T-helper 17 cell (primary cell): ENCODE measurements around the gene ZNF444. TPM values are rescaled to one million over a fixed set of nuclear protein-coding genes. Genes with fewer than 3 reads are reported as not detected.
A peak's percentile ranks its signal among the peaks of the same experiment; 100 is the strongest.

Source experiments
- ATAC-seq: fragments of 150-1000 bp; cut with Tn5 transposase; 2 replicates; pipeline ENCODE4 v1.10.0; 2021; ENCODE audit warnings: mild to moderate bottlenecking, moderate library complexity
- DNase-seq, 3 donors: peaks; one replicate each; pipeline versions ENCODE4 v3.0.0 to v3.0.0-alpha.2; 2020 to 2021
- H3K9me3 ChIP-seq: one replicate; pipeline ENCODE4 v1.7.0; 2013; ENCODE audit warnings: low read length, mild to moderate bottlenecking; ENCODE audit not compliant: control insufficient read depth, poor library complexity, severe bottlenecking
- H3K27ac Mint-ChIP-seq: one replicate; pipeline ENCODE4 v1.8.0; 2022; ENCODE audit warnings: mild to moderate bottlenecking, moderate library complexity, mixed read lengths
- H3K27me3 Mint-ChIP-seq: one replicate; pipeline ENCODE4 v1.8.0; 2022; ENCODE audit warnings: mixed read lengths
- H3K36me3 Mint-ChIP-seq: one replicate; pipeline ENCODE4 v1.8.0; 2022; ENCODE audit warnings: low read depth, mixed read lengths
- H3K4me1 Mint-ChIP-seq: one replicate; pipeline ENCODE4 v1.8.0; 2022; ENCODE audit warnings: mild to moderate bottlenecking, mixed read lengths
- H3K4me3 Mint-ChIP-seq: one replicate; pipeline ENCODE4 v1.8.0; 2022; ENCODE audit warnings: mild to moderate bottlenecking, moderate library complexity, mixed read lengths
- total RNA-seq, 4 donors: library from RNA in 2 of 4; stranded (reverse) in 2 of 4; gene quantifications; one replicate each; pipeline ENCODE4 v1.2.3 and lab custom pipeline; 2022 to 2026

ZNF444 gene
- total RNA-seq, 2 donors from 2014 or later, result 12.3 to 16.7 TPM

DNA sequence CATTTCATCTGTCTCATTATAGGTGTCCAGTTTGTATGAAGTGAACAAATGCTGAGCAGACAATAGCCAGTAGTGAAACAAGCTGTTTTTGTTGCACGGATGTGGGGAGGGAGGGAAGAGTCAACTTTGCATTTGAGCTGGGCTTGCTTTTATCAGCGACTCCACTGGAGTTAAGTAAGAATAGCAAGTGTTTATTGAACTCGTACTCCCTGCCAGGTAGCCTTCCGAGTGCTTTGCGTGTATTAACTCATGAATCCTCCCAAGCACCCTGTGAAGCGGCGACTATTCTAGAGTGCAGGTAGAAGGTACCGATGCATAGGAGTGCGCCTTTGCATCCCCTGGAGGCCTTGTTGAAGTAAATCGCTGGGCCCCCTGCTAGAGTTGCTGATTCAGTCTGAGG, 4.7 kb upstream of the ZNF444 start:
- no peaks in the 10 kb centered on the region for H3K9me3 ChIP-seq
- DNase-seq, result no peak
- no peak for ATAC-seq
- Mint-ChIP-seq H3K27me3 (no peaks in the 10 kb centered on the region), H3K4me1 (peaks cover 15% of the 10 kb centered on the region), H3K36me3 (no peaks in the 10 kb centered on the region), H3K4me3 (no peak overlapping the region), H3K27ac (no peak overlapping the region)

DNA sequence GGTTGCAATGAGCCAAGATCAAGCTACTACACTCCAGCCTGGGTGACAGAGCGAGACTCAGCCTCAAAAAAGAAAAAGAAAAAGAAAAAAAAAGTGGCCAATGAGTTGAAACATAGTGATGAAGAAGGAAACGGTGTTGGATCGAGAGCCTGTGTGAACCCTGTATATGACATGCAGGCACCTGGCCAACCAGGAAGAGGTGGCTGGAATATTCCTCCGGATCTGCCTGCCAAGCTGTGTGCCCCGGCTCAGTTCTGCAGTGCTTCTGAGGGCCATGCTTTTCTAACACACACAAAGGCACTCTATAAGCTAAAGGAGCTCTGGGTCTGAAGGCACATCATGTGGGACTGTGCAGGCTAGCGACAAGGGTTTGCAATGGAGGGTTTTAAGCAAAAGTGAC, 3.7 kb upstream of the ZNF444 start:
- no peak overlapping the region for H3K27ac Mint-ChIP-seq
- no peaks in the 10 kb centered on the region for H3K27me3 Mint-ChIP-seq
- H3K9me3 ChIP-seq, result no peaks in the 10 kb centered on the region
- ATAC-seq (no peak), DNase-seq (no peak)
- H3K4me3 Mint-ChIP-seq, result no peak overlapping the region
- H3K4me1 Mint-ChIP-seq, result peaks cover 19% of the 10 kb centered on the region
- H3K36me3 Mint-ChIP-seq, result no peaks in the 10 kb centered on the region

DNA sequence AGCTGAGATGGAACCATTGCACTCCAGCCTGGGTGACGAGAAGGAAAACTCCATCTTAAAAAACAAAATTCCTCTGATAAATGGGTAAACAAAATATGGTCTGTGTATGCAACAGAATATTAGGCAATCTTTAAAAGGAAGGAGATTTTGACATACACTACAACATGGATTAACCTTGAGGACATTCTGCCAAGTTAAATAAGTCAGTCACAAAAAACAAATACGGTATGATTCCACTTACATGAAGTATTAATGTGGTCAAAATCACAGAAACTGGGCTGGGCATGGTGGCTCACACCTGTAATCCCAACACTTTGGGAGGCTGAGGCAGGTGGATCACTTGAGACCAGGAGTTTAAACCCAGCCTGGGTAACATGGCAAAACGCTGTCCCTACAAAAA, 3.0 kb upstream of the ZNF444 start:
- peaks cover 19% of the 10 kb centered on the region for H3K4me1 Mint-ChIP-seq
- DNase-seq (no peak), ATAC-seq (no peak)
- H3K9me3 ChIP-seq, result no peaks in the 10 kb centered on the region
- no peaks in the 10 kb centered on the region for H3K36me3 Mint-ChIP-seq
- no peak overlapping the region for H3K27ac Mint-ChIP-seq
- H3K4me3 Mint-ChIP-seq, result no peak overlapping the region
- no peaks in the 10 kb centered on the region for H3K27me3 Mint-ChIP-seq

DNA sequence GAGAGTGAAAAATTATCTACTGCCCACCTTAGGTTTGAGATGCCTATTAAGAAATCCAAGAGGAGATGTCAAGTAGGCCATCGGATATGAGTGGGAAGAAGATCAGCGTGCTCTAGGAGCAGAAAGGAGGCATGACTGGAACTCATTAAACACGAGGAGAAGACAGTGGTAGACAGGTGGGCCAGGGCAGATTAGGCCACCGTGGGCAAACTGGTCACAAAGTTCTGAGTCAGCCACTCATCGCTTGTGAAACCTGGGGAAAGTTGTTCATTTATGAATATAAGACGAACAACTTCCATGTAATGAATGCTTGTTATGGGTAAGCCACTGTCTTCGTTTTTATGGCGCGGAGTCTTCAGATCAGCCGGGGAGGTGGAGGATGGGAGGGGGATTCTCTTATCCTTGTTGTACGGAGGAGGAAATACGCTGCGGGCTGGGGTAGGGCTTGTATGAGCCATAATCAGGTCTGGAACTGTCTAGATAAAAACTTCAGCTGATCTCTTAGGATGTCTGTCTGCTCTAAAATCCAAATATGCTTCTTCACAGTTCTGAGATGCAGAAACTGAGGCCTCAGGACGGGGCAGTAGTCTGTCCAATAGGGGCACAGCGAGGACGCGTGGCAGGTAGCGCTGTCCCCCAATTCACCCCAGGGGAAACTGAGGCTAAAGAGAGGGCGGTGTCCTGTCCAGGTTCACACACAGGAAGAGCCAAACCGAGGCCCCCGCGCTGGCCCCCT, 1.1 kb upstream of the ZNF444 start:
- Mint-ChIP-seq H3K36me3 (no peaks in the 10 kb centered on the region), H3K4me3 (peak overlapping the region; percentile 99), H3K27ac (peak overlapping the region; percentile 96), H3K27me3 (no peaks in the 10 kb centered on the region), H3K4me1 (peaks cover 25% of the 10 kb centered on the region)
- no peak for DNase-seq
- ATAC-seq, result no peak
- H3K9me3 ChIP-seq, result no peaks in the 10 kb centered on the region

DNA sequence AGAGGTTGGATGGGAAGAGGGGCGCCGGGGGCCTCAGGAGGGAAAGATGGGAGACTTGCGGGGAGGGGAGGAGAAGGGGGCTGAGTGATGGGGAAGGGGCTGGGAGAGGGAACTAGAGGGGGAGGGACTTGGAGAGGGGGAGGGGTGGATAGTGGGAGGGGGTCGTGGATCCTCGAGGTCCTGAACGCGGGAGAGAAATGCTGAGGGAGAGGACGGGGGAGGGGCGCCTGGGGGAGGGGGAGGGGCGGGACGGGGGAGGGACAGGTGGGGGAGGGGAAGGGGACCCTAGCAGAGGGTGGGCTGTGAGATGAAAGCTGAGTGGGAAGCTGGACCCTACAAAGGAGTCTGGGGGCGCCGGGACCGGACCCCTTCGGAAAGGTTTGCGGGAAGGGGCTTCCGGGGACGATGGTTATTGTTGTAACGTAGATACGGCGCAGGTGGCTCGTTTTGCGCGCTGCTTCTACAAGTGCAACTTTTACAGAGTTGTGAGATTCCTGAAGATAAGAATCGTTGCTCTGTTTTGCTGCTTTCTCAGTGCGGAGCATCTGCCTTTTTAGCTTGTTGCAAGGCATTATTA, 418 bp downstream of the ZNF444 start:
- Mint-ChIP-seq H3K4me3 (peak overlapping the region; percentile 99), H3K27ac (peak overlapping the region; percentile 96), H3K36me3 (peaks cover under 1% of the 10 kb centered on the region), H3K27me3 (no peaks in the 10 kb centered on the region), H3K4me1 (peaks cover 25% of the 10 kb centered on the region)
- no peaks in the 10 kb centered on the region for H3K9me3 ChIP-seq
- no peak for ATAC-seq
- peak in 1 of 3 donors; percentile 23 for DNase-seq

DNA sequence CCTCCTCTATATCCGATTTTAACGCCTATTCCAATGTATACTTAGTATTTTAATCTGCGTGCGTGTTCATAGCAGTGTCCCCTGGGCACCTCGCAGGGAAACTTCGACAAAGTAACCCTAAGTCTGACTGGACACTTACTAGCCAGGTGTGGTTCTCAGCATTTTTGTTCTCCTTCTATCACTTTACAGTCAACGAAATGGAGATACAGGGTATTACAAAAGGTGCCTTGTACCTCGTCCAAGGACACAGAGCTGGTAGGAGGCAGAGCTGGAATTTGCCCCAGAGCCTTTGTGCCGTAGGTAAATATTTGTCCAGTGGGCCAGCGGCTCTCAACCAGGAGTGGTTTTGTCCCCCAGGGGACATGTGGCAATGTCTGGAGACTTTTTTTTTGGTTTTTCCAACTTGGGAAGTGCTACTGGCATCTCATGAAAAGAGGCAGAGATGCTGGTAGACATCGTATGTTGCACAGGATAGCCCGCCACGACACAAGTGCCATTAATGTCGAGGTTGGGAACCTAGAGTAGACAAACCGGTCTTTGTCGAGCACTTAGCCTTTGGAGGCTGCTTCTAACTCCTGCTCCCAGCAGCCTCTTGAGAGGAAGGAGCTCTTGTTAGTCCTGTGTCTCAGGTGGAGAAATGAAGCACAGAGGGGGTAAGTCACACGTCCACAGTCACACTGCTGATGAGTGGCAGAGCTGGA, 1.1 kb downstream of the ZNF444 start:
- no peak for ATAC-seq
- no peaks in the 10 kb centered on the region for H3K27me3 Mint-ChIP-seq
- H3K36me3 Mint-ChIP-seq, result peaks cover 2% of the 10 kb centered on the region
- no peak for DNase-seq
- H3K4me3 Mint-ChIP-seq, result peak overlapping the region; percentile 99
- peaks cover 25% of the 10 kb centered on the region for H3K4me1 Mint-ChIP-seq
- peak overlapping the region; percentile 96 for H3K27ac Mint-ChIP-seq
- no peaks in the 10 kb centered on the region for H3K9me3 ChIP-seq

DNA sequence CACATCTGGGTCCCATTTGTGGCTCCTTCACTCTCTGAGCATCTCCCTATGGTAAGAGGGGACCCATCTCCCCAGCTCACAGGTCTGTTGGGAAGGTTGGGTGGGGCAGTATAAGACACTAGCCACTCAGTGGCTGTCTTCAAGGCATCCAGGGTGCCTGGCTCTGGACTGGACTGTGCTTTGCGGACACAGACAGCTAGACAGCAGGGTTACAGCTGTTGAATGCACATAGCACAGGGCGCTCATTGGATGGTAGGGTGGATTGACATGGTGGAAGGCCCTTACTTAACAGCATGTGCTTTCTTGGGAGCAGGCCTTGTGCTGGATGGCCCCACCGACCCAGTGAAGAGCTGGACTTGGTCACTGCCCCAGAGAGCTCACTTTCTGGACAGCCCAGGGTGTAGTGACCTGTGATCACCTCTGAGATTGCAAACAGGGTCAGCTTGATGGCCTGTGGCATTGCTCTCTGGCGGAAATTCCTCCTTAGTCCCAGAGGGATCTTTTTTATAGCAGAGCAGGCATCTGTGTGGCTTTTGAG, 1.9 kb downstream of the ZNF444 start:
- ATAC-seq (no peak), DNase-seq (no peak)
- Mint-ChIP-seq H3K4me3 (no peak overlapping the region), H3K27ac (peak overlapping the region; percentile 84), H3K4me1 (peaks cover 25% of the 10 kb centered on the region), H3K27me3 (no peaks in the 10 kb centered on the region), H3K36me3 (peaks cover 2% of the 10 kb centered on the region)
- no peaks in the 10 kb centered on the region for H3K9me3 ChIP-seq

DNA sequence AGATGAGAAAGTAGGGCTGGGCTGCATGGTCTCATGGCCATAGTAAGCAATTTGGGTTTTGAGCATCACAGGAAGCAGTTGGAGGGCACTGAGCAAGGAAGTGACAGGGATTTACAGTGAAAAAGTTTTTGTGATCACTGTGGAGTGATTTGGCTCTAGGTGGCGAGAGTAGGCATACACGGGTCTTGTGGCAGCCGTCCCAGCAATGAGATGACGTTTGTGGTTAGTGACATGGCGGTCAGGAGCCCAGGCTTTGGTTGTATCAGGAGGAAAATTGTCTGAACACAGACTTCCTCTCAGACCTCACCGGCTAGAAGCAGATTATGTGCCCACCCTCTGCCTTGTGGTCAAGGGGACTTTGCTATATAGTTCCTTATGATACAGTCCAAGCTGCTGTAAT, 3.3 kb downstream of the ZNF444 start:
- DNase-seq, result no peak
- Mint-ChIP-seq H3K27ac (peak overlapping the region; percentile 84), H3K4me3 (no peak overlapping the region), H3K4me1 (peaks cover 25% of the 10 kb centered on the region), H3K36me3 (peaks cover 2% of the 10 kb centered on the region), H3K27me3 (no peaks in the 10 kb centered on the region)
- no peak for ATAC-seq
- H3K9me3 ChIP-seq, result no peaks in the 10 kb centered on the region

DNA sequence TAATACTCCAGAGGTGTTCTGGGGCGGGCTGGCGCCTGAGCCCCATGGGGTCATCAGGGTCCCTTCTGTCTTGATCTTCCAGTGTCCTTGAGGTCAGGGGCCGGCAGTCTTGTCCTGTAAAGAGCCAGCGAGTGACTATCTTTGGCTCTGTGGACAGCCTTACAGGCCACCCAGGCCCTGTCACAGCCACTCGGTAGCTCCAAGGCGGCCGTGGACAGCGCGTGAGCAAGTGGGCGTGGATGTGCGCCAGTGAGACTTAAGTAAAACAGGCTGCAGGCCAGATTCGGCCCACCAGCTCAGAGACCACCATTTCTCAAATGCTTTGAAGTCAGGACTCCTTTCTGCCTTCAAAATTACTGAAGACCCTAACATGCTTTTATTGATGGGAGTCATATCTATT, 3.7 kb downstream of the ZNF444 start:
- H3K4me1 Mint-ChIP-seq, result peaks cover 23% of the 10 kb centered on the region
- ATAC-seq (no peak), DNase-seq (no peak)
- H3K27me3 Mint-ChIP-seq, result no peaks in the 10 kb centered on the region
- H3K27ac Mint-ChIP-seq, result peak overlapping the region; percentile 84
- H3K4me3 Mint-ChIP-seq, result no peak overlapping the region
- peaks cover 4% of the 10 kb centered on the region for H3K36me3 Mint-ChIP-seq
- no peaks in the 10 kb centered on the region for H3K9me3 ChIP-seq

DNA sequence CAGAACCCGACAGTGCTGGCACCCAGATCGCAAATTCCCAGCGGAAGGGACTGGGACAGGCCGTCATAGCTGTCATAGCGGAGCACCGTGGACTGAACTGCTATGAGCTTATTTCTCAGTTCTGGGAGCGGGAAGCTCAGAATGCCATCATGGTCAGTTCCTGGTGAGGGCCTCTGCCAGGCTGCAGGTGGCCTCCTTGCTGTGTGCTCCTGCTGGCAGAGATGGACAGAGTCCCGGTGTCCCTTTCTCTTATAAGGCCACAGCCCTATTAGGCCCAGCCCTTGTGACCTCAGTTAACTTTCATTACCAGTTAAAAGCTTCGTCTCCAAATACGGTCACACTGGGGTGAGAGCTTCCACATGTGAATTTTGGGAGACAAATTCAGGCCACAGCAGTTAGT, 4.6 kb downstream of the ZNF444 start:
- peaks cover 4% of the 10 kb centered on the region for H3K36me3 Mint-ChIP-seq
- no peak overlapping the region for H3K27ac Mint-ChIP-seq
- H3K4me1 Mint-ChIP-seq, result peaks cover 14% of the 10 kb centered on the region
- ATAC-seq (no peak), DNase-seq (no peak)
- no peak overlapping the region for H3K4me3 Mint-ChIP-seq
- no peaks in the 10 kb centered on the region for H3K9me3 ChIP-seq
- no peaks in the 10 kb centered on the region for H3K27me3 Mint-ChIP-seq

DNA sequence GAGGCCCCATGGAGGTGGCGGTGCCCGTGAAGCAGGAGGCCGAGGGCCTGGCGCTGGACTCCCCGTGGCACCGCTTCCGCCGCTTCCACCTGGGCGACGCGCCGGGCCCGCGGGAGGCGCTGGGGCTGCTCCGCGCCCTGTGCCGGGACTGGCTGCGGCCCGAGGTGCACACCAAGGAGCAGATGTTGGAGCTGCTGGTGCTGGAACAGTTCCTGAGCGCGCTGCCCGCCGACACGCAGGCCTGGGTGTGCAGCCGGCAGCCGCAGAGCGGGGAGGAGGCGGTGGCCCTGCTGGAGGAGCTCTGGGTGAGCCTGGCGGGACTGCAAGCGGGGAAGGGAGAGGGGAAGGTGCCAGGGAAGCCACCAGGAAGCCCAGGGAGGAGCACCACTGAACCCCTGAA, 5.8 kb downstream of the ZNF444 start:
- H3K36me3 Mint-ChIP-seq, result peaks cover 4% of the 10 kb centered on the region
- peaks cover 8% of the 10 kb centered on the region for H3K4me1 Mint-ChIP-seq
- DNase-seq, result no peak
- no peaks in the 10 kb centered on the region for H3K27me3 Mint-ChIP-seq
- ATAC-seq, result no peak
- H3K27ac Mint-ChIP-seq, result no peak overlapping the region
- H3K4me3 Mint-ChIP-seq, result no peak overlapping the region
- no peaks in the 10 kb centered on the region for H3K9me3 ChIP-seq

DNA sequence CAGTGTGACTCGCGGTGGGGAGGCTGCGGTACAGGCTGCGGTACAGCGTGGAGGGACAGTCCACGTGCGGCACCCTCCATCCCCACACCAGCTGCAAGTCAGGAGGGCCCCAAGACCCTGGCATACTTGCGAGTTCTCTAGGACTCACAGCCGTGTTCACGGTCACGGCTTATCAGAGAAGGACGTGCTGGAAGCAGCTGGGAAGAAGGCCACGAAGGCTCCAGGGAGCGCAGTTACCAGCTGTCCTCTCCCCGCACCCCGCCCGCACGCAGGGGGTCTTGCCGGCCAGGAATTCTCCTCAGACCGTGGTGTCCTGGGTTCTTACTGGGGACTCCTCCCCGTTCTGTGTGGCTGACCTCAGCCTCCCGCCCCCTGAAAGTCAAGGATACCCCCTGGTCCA, 6.2 kb downstream of the ZNF444 start:
- DNase-seq (no peak), ATAC-seq (no peak)
- Mint-ChIP-seq H3K36me3 (peaks cover 4% of the 10 kb centered on the region), H3K4me1 (peaks cover 6% of the 10 kb centered on the region), H3K4me3 (no peak overlapping the region), H3K27me3 (no peaks in the 10 kb centered on the region), H3K27ac (no peak overlapping the region)
- H3K9me3 ChIP-seq, result no peaks in the 10 kb centered on the region

DNA sequence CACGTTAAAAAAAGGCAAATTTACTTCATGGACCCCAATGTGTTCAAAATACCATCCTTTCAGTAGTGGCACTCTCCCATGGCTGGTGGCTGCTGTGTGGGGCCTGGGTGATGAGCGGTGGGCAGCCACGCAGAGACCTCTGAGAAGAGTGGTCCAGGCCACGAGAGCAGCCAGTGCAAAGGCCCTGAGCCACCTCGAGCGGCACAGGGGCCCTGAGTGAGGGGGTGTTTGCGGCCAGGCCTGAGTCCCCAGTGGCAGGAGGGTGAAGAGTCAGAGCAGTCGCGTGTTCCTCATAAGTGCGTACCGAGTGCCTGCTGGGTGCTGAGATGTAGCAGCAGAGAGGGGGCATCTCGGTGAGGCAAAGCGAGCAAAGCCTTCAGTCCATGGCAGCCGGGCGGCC, 7.0 kb downstream of the ZNF444 start:
- Mint-ChIP-seq H3K27ac (no peak overlapping the region), H3K36me3 (peaks cover 4% of the 10 kb centered on the region), H3K27me3 (no peaks in the 10 kb centered on the region), H3K4me3 (no peak overlapping the region), H3K4me1 (peaks cover 6% of the 10 kb centered on the region)
- H3K9me3 ChIP-seq, result no peaks in the 10 kb centered on the region
- no peak for DNase-seq
- no peak for ATAC-seq
